Medulla oblongata (tissue), 1 donor: ENCODE data around the gene ADAMTSL4.
"Not testable (repeated sequence)": the region's sequence is repeated elsewhere in the genome, so short reads cannot be mapped to it uniquely, and the experiment has no call there.

Experiments used
- DNase-seq: peaks from one replicate; pipeline ENCODE4 v3.0.0-alpha.2; 2015; ENCODE audit errors: extremely low spot score

The ADAMTSL4 gene

DNA sequence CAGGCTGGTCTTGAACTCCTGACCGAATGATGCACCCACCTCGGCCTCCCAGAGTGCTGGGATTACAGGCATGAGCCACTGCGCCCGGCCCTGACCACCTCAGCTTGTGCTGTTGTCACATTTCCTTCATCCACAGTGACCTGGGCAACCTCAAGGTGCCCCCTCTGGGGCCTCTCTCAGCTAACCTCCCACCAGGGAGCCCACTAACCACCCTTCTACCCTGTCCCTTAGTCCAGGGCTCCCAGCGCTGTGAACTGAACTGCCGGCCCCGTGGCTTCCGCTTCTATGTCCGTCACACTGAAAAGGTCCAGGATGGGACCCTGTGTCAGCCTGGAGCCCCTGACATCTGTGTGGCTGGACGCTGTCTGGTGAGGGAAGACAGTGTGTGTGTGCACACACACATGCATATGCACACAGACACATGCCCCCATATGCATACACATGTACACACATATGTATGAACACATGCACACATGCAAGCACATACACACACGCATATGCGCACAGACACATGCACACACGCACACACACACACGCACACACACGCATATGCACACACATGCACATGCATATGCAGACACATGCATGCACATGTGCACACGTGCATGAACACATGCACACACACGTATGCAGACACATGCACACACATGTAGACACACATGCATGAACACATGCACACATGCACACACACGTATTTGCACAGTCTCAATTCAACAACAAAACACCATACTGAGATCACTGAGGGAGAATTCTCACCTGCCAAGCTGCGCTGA, 6.2 kb downstream of the ADAMTSL4 start:
- DNase-seq = no peak

DNA sequence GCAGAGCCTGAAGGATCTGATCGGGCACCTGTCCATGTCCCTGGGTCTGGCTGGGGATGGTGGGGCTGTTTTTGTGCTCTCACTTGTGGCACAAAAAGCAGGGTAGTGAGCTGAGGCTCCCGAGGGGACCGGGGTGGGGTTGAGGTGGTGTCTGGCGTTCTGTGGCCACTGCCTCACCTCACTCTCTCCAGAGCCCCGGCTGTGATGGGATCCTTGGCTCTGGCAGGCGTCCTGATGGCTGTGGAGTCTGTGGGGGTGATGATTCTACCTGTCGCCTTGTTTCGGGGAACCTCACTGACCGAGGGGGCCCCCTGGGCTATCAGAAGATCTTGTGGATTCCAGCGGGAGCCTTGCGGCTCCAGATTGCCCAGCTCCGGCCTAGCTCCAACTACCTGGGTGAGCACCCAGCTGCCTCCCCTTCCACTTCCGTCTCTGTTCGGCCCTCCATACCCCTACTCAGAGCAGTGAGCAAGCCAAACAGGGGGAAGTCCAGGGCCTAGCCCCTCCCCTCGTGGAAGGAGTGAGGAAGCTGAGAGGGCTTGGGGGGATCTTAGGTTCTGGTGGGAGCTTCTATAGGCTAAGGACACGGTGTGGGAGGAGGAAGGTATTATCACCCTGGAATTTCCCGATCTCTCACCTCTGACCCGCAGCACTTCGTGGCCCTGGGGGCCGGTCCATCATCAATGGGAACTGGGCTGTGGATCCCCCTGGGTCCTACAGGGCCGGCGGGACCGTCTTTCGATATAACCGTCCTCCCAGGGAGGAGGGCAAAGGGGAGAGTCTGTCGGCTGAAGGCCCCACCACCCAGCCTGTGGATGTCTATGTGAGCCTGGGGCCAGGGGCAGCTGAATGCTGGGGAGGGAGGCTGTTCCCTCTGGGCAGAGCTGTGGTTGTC, 7.0 kb downstream of the ADAMTSL4 start:
- DNase-seq = no peak

DNA sequence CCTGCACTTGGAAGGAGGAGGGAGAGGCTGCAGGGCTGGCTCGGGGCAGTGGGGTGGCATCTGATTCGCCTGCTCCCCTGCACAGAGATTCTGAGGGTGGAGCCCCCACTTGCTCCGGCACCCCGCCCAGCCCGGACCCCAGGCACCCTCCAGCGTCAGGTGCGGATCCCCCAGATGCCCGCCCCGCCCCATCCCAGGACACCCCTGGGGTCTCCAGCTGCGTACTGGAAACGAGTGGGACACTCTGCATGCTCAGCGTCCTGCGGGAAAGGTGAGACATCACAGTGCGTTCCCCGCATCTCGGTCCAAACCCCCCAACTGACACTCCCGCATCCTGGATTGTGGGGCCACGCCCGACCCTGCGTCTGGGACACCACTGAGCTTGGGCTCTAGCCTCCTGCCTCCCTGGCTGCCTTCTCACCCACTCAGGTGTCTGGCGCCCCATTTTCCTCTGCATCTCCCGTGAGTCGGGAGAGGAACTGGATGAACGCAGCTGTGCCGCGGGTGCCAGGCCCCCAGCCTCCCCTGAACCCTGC, 7.9 kb downstream of the ADAMTSL4 start:
- no peak for DNase-seq

DNA sequence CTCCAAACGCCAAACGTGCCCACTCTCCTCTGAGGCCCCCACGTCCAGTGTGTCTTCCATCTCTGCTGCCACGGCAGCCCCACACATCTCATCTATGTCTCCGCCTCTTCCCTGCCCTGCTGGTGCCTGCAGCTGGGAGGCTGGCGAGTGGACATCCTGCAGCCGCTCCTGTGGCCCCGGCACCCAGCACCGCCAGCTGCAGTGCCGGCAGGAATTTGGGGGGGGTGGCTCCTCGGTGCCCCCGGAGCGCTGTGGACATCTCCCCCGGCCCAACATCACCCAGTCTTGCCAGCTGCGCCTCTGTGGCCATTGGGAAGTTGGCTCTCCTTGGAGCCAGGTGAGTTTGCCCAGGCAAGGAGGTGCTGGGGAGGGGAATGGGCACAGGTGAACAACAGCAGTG, 8.6 kb downstream of the ADAMTSL4 start:
- no peak for DNase-seq

DNA sequence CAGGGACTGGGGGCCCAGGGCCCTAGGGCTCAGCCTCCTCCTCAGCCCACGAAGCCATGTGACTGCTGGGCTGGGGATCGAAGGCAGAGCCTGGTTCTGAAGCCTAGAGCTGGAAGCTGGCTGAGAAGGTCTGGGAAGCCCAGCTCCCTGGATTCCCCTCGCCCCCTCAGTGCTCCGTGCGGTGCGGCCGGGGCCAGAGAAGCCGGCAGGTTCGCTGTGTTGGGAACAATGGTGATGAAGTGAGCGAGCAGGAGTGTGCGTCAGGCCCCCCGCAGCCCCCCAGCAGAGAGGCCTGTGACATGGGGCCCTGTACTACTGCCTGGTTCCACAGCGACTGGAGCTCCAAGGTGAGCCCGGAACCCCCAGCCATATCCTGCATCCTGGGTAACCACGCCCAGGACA, 9.1 kb downstream of the ADAMTSL4 start:
- DNase-seq = no peak

DNA sequence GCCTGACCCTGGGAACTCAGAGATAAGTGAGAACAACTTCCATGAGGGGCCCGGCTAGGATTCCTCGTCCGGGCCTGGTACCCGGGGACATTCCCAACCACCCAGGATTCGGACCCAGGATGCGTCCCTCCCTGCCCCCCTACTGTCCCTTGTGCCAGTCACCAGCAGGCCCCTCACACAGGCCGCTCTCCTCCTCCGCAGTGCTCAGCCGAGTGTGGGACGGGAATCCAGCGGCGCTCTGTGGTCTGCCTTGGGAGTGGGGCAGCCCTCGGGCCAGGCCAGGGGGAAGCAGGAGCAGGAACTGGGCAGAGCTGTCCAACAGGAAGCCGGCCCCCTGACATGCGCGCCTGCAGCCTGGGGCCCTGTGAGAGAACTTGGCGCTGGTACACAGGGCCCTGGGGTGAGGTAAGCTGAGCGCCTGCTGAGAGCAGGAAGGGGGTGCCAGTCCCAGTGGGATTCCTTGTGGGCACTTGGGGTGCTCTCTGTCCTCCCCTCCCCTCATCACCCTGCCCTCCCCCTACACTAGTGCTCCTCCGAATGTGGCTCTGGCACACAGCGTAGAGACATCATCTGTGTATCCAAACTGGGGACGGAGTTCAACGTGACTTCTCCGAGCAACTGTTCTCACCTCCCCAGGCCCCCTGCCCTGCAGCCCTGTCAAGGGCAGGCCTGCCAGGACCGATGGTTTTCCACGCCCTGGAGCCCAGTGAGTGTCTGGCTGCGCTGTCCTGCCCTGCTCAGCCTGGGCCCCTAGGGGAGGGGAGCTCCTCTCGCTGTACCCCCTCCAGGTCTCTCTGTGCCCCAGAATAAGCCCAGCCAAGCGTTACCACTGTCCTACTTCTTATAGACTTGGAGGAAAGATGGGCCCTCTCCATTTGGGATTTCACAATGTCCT, 9.8 kb downstream of the ADAMTSL4 start:
- no peak for DNase-seq

DNA sequence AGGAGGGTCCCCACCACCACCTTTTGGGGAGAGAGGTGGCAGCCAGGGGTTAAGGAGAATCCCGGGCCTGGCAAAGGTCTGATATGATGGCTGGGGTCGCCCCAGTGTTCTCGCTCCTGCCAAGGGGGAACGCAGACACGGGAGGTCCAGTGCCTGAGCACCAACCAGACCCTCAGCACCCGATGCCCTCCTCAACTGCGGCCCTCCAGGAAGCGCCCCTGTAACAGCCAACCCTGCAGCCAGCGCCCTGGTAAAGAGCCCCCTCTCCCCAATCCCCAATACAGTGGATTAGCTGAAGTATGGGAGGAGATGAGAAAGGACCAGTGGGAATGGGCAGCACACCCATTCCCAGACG, 10.4 kb downstream of the ADAMTSL4 start:
- DNase-seq = no peak

DNA sequence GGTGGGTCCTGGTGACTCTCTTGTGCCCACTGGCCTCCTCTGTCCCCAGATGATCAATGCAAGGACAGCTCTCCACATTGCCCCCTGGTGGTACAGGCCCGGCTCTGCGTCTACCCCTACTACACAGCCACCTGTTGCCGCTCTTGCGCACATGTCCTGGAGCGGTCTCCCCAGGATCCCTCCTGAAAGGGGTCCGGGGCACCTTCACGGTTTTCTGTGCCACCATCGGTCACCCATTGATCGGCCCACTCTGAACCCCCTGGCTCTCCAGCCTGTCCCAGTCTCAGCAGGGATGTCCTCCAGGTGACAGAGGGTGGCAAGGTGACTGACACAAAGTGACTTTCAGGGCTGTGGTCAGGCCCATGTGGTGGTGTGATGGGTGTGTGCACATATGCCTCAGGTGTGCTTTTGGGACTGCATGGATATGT, 10.8 kb downstream of the ADAMTSL4 start:
- DNase-seq = peak; percentile 75

DNA sequence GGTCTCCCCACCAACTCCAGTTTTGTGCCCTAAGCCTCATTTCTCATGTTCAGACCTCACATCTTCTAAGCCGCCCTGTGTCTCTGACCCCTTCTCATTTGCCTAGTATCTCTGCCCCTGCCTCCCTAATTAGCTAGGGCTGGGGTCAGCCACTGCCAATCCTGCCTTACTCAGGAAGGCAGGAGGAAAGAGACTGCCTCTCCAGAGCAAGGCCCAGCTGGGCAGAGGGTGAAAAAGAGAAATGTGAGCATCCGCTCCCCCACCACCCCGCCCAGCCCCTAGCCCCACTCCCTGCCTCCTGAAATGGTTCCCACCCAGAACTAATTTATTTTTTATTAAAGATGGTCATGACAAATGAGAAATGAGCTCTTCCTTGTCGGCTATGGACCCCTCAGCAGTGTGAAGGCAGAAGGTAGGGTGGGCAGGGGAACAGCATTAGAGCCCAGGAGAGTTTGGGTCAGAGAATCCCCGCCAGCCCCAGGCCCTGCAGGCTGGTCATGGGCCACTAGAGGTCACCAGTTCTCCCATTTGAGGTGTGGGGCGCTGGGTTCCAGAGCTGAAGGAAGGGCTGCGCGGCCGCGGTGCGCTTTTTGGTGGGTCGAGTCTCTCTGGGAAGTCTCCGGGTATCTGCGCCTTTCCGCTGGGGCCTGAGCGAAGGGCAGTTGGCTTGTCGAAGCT, 11.5 kb downstream of the ADAMTSL4 start:
- DNase-seq = peak; percentile 89

DNA sequence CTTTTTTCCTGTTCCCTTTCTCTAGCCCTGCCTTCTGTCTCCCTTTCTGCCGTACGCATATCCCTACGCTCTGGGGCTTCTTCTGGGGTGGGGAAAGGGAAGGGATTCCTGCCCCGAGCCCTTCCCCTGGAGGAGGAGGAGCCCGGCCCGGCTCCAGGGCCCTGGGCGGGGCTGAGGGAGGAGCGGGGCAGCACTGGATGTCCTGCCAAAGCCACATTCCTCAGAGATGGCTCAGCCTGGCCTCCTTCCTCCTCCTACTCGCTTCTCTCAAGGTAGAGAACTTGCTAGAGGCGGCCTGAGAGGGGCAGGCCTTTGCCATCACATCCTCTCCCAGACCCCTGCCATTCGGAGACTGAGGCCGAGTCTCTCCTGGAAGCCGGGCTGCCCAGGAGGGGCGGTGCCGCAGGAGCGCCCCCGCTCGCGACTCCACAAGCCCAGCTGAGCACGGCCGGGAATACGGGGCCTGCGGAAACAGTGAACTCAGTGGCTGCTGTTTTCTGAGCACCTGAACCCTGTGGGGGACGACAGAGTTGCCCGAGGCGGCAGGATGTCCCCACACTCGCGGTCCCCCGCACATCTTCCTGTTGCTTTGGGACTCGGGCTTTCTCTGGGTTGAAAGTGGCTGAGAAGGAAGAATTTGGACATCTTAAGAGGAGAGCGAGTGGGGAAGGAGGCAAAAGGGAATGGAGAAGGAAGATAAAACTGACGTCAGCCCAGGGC, 12.2 kb downstream of the ADAMTSL4 start:
- peak; percentile 92 for DNase-seq

DNA sequence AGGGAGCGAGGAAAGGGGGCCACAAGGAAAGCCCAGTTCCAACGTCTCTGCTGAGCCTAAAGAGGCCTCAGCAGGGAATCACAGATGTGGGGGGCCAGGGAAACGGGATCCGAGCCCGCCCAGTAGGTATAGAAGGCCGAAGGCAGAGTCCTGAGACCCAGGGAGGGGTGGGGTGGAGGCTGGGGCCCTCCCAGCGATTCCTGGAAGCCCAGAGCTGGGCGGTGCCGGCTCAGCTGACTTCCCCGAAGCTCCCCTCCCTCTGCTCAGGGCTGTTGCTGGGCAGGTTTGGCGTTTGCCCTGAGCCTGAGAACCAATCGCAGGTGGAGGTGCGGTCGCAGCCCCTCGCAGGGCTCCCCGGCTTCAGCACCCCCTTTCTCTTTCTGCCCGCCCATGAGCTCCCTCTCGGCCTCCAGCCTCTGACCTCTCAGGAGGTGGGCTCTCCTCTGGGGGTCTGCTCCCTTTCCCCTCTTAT, 12.8 kb downstream of the ADAMTSL4 start:
- peak; percentile 81 for DNase-seq

DNA sequence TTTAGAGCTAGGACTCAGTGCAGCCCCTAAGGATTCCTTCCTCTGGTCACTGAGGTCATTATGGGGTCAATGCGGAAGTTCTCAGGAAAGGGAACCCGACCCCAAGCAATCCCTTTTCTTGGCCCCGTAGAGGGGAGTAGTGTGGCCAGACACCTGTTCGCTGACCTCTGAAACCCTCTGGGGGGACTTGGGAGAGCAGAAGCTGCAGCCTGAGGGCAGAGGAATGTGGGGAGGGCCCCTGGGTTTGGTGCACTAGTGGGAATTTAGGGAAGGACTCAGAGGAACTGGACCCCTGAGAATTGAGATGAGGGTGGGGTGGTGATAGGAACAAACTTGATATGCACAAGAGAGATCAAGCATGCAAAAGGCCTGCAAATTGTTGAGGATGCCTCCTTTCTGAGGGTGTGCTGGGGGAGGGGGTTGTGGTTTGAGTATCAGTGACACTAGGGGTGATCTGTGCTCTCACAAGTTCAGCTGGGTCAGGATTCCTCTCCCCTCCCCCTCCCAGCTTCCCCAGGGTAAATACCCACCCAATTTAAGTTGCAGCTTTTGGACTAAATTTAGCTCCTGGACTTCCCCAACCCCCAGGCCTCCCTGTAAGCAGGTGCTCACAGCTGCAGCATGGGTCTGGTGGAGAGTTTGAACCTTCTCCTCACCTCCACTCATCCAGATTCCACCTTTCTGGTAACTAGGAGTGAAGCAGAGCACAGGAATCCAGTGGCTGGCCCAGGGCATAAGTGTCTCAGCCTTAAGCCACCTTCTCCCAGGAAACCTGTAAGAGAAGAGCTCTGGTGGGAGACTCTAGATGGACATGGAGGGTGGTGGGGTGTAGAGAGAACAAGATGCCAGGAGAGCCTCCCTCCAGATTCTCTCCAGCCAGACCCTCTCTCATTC, 13.5 kb downstream of the ADAMTSL4 start:
- DNase-seq = no peak

DNA sequence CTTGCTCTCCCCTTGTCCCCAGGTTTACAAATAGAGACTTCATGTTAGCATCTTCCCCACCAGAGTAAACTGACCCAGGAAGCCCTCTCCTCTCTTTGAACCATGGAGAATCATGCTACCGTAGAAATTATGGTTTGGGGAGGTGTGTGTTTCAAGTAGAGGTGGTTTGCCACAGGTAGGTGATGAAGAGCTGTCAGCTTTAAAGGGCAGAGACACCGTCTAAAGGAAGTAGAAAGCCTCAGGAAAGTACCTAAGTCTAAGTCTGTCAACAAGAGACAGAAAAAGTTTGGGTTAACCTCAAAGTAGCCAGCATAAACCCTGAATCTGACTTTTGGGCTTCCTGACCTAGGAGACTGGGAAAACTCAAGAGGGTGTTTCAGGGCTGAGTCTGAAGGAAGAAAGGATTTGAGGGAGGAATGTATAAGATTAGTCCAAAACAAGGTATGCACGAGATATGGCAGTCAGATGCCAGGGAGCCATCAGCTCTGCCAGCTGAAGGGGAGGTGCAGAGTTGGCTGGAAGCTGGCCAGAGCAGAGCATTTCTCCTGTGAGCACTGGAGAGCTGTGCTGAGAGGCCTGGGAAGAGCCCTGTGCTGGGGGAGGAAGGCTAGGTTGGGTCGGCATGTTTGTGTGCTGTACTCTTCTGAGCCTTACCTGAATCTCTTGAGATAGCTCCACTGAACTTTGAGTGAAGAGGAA, 14.3 kb downstream of the ADAMTSL4 start:
- DNase-seq = no peak

DNA sequence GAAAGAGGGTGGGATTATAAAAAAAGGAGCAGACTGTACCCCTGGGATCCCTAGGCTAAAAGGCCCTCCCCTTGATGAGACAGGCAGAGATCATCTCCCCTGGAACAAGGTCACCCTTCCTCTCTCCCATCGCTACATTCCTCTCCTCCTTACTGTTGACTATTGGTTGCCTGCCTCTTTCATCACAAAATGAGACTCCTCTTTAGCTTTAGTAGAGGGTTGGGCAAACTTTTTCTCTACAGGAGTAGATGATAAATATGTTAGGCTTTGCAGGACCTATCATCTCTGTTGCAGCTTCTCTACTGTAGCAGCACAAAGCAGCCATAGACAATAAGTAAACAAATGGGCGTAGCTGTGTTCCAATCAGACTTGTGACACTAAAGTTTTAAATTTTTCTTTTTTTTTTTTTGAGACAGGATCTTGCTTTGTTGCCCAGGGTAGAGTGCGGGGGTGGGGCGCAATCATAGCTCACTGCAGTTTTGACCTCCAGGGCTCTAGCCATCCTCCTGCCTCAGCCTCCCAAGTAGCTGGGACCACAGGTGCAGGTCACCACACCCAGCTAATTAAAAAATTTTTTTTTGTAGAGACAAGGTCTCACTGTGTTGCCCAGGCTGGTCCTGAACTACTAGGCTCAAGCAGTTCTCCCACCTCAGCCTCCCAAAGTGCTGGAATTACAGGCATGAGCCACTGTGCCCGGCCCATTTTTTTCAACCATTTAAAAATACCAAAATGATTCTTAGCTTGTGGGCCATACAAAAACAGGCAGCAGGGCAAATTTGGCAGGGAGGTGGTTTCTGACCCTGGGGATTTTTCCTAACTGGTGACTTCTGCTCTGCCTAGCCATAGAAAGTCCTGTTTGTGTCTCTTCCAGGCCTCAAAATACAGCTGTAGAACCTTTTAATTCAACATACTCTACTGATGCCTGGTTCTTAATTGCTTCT, 15.1 kb downstream of the ADAMTSL4 start:
- no peak for DNase-seq

DNA sequence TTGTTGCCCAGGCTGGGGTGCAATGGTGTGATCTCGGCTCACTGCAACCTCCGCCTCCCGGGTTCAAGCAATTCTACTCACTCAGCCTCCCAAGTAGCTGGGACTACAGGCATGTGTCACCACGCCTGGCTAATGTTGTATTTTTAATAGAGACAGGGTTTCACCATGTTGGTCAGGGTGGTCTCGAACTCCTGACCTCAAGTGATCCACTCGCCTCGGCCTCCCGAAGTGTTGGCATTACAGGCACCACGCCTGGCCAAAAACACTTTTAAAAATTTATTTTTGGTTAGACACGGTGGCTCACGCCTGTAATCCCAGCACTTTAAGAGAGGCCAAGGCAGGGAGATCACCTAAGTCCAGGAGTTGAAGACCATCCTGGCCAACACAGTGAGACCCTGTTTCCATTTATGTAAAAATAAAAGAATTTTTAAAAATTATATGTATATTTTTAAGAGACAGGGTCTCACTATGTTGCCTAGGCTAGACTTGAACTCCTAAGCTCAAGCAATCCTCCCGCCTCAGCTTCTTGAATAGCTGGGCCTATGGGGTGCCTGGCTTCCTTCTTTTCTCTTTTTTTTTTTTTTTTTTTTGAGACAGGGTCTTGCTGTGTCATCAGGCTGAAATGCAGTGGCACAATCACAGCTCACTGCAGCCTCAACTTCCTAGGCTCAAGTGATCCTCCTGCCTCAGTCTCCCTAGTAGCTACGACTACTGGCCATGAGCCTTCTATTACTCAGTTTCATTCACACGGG, 16.2 kb downstream of the ADAMTSL4 start:
- DNase-seq = not testable (repeated sequence)

DNA sequence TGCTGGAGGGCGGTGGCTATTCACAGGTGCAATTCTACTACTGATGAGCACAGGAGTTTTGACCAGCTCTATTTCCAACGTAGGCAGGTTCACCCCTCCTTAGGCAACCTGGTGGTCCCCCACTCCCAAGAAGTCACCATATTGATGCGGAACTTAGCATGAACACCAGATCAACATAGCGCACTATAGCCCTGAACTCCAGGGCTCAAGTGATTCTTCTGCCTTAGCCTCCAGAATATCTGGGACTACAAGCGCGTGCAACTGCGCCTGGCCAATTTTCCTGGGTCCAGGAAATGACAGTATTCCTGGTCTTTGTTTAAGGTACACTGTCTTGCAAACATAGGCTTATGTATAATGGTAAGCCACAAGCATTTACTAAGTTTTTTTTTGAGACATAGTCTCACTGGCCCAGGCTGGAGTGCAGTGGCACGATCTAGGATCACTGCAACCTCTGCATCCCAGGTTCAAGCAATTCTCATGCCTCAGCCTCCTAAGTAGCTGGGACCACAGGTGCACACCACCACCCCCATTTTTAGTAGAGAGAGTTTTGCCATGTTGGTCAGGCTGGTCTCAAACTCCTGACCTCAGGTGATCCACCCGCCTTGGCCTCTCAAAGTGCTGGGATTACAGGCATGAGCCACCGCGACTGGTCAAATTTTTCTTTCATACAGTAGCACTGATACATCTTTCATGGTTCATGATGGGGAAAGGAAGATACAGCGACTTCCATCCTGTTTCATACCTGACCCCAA, 17.6 kb downstream of the ADAMTSL4 start:
- no peak for DNase-seq
